ENCODE results near the gene SULT1E1. TPM values are rescaled to one million over a fixed set of nuclear protein-coding genes. Genes with fewer than 3 reads are reported as not detected.

The SULT1E1 gene, protein sequence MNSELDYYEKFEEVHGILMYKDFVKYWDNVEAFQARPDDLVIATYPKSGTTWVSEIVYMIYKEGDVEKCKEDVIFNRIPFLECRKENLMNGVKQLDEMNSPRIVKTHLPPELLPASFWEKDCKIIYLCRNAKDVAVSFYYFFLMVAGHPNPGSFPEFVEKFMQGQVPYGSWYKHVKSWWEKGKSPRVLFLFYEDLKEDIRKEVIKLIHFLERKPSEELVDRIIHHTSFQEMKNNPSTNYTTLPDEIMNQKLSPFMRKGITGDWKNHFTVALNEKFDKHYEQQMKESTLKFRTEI
- not detected for total RNA-seq

- DNase-seq, result no peak
- POLR2A ChIA-PET, result no interaction called here
- no peak within 1 kb of the TSS for H3K27ac Mint-ChIP-seq
- CTCF ChIA-PET, result no interaction called here
- H3K27me3 Mint-ChIP-seq, result peaks cover 3% of the 10 kb centered on the region
- H3K9me3 Mint-ChIP-seq, result no peaks in the 10 kb centered on the region
- H3K36me3 Mint-ChIP-seq (ENCODE audit: low read depth), result no peaks in the 10 kb centered on the region
- H3K4me3 Mint-ChIP-seq, result no peak within 1 kb of the TSS
- no peaks in the 10 kb centered on the region for H3K4me1 Mint-ChIP-seq
Measured at GRCh38 chr4:69860052-69860451, at the start of gene SULT1E1. SULT1E1 (minus strand) TSS chr4:69860145; CDS start chr4:69857644, 2,501 bp downstream.

DNA sequence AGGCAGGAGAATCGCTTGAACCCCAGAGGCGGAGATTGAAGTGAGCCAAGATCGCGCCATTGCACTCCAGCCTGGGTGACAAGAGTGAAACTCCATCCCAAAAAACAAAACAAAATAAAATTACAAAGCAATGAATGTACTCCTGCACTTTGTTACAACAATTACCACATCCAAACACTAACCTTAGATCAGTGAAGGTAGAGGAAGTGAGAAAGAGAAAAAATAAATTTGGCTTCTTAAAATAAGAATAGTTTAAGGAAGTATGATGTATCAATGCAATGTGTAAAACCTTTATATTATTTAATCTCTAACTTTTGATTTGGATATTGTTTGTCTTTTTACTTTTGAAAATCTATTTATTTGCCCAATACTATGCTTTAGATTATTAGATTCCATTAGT, 49.2 kb upstream of the SULT1E1 start:
- ChIA-PET CTCF (no interaction called here), POLR2A (no interaction called here)
- Mint-ChIP-seq H3K27me3 (peaks cover 2% of the 10 kb centered on the region), H3K27ac (no peak overlapping the region), H3K4me1 (no peaks in the 10 kb centered on the region), H3K9me3 (no peaks in the 10 kb centered on the region), H3K4me3 (no peak overlapping the region), H3K36me3 (ENCODE audit: low read depth) (no peaks in the 10 kb centered on the region)
- no peak for DNase-seq

GRCh38 chr4:69907151-69907550, 47.2 kb upstream of the SULT1E1 start:
- ChIA-PET POLR2A (no interaction called here), CTCF (no interaction called here)
- Mint-ChIP-seq H3K27ac (no peak overlapping the region), H3K36me3 (ENCODE audit: low read depth) (no peaks in the 10 kb centered on the region), H3K4me3 (no peak overlapping the region), H3K9me3 (no peaks in the 10 kb centered on the region), H3K27me3 (peaks cover 6% of the 10 kb centered on the region), H3K4me1 (no peaks in the 10 kb centered on the region)
- no peak for DNase-seq

DNA sequence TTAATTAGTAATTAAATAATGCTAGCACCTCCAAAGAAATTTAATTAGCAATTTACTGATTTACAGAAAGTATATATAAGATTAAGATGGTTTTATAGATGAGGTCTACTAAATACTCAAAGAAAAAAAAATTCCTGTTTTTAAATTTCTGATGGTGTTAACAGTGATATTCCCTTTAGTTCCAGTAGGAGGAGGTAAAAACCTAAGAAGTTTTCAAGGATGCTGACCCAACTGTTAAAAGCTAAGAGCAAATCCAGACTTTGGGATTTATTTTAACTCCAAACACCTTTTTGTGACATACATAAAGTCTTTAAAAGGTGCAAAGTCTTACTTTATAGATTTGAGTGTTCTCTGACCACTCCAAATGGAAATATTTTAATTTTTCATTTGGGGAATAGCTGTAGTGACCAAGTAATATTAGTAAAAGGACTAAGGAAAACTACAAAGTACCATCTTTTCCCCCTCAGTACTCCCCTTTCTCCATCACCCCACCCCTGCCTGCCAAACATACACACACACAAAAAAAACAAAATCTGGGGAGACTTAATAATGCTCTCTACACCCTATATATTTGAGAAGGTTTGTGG, 36.7 kb upstream of the SULT1E1 start:
- Mint-ChIP-seq H3K4me1 (no peaks in the 10 kb centered on the region), H3K27me3 (peaks cover 2% of the 10 kb centered on the region), H3K9me3 (no peaks in the 10 kb centered on the region), H3K27ac (no peak overlapping the region), H3K36me3 (ENCODE audit: low read depth) (no peaks in the 10 kb centered on the region), H3K4me3 (no peak overlapping the region)
- DNase-seq, result no peak
- ChIA-PET CTCF (no interaction called here), POLR2A (no interaction called here)

DNA sequence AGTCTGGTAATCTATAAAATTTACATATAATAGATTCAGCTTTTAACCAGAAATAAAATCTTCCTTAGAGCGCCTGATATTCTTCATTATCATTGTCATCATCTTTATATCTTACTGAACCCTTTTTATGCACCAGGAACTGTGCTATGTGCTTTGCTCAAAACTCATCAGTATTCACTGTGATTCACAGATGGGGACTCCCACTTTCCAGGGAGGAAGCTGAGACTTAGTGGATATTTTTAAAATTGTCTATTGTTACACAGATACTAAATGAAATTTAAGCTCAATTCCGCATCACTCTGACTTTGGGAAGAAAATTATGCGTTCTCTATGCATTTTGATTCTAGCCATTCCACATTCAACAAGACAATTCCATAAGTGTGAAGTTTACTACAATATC, 34.8 kb upstream of the SULT1E1 start:
- Mint-ChIP-seq H3K4me3 (no peak overlapping the region), H3K9me3 (no peaks in the 10 kb centered on the region), H3K36me3 (ENCODE audit: low read depth) (no peaks in the 10 kb centered on the region), H3K27me3 (no peaks in the 10 kb centered on the region), H3K4me1 (no peaks in the 10 kb centered on the region), H3K27ac (no peak overlapping the region)
- DNase-seq, result no peak
- ChIA-PET CTCF (no interaction called here), POLR2A (no interaction called here)

- Mint-ChIP-seq H3K4me3 (no peak overlapping the region), H3K27ac (no peak overlapping the region), H3K4me1 (no peaks in the 10 kb centered on the region), H3K27me3 (no peaks in the 10 kb centered on the region), H3K9me3 (no peaks in the 10 kb centered on the region), H3K36me3 (ENCODE audit: low read depth) (no peaks in the 10 kb centered on the region)
- POLR2A ChIA-PET, result no interaction called here
- no peak for DNase-seq
- CTCF ChIA-PET, result no interaction called here
Measured at GRCh38 chr4:69894186-69894585, 34.2 kb upstream of the SULT1E1 start.

DNA sequence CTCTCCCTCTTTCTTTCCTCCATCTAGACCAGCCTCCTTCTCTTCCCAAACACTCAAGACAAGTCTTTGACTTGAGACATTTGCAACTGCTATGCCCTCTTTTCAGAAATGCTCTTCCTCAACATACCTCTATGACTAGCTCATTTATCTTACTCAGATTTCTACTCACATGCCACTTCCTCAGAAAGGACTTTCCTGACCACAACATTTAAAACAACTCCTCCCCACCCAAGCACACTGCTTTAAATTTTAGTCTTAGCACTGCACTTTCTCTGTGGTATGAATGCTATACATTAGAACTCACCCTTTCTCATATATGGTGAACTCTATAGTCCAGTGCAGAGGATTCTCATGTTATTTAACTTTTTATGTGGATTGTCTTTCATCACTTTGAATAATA, 28.4 kb upstream of the SULT1E1 start:
- Mint-ChIP-seq H3K9me3 (no peaks in the 10 kb centered on the region), H3K27me3 (peaks cover 4% of the 10 kb centered on the region), H3K4me1 (peaks cover 3% of the 10 kb centered on the region), H3K36me3 (ENCODE audit: low read depth) (no peaks in the 10 kb centered on the region), H3K4me3 (no peak overlapping the region), H3K27ac (no peak overlapping the region)
- ChIA-PET CTCF (no interaction called here), POLR2A (no interaction called here)
- DNase-seq, result no peak

GRCh38 chr4:69882150-69882549, 22.2 kb upstream of the SULT1E1 start:
- POLR2A ChIA-PET, result no interaction called here
- H3K9me3 Mint-ChIP-seq, result no peaks in the 10 kb centered on the region

DNA sequence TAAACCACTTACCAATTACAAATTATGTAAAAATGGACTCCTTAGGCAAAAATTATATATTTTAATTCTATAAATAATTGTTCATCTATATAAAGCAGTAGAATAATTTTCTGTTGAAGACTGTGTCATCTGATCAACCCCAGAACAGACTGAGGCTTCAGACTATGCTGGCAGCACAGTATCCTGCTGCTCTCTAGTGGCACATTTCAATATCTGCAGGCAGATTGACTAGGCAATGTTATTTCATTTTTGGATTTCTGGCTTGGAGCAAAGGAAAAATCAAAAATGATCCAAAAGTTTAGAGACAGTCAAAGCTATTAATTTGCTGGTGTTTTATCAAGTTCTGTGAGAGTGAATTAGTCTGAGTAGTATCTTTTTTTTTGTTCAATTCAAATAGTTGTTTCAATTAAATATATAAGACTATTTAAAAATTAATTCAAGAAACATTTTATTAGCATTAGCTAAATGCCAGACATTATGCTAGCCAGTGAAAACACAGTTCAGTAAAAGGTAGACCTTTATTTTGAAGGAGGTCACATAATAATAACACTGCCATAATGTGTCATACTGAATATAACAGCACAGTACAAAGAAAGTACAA, 21.3 kb upstream of the SULT1E1 start:
- DNase-seq, result peak; percentile 33
- CTCF ChIA-PET, result interaction anchor here (0.6 kb wide), 1 partner anchor 1003 kb away, joined by 3 read pairs; no protein-coding TSS in a partner anchor
- Mint-ChIP-seq H3K27ac (no peak overlapping the region), H3K9me3 (no peaks in the 10 kb centered on the region), H3K4me3 (no peak overlapping the region), H3K27me3 (no peaks in the 10 kb centered on the region), H3K36me3 (ENCODE audit: low read depth) (no peaks in the 10 kb centered on the region), H3K4me1 (no peaks in the 10 kb centered on the region)
- POLR2A ChIA-PET, result no interaction called here

More at GRCh38 chr4:69882150-69882549, 22.2 kb upstream of the SULT1E1 start:
- Mint-ChIP-seq H3K27me3 (no peaks in the 10 kb centered on the region), H3K36me3 (ENCODE audit: low read depth) (no peaks in the 10 kb centered on the region), H3K4me1 (no peaks in the 10 kb centered on the region), H3K4me3 (no peak overlapping the region), H3K27ac (no peak overlapping the region)
- CTCF ChIA-PET, result no interaction called here
- DNase-seq, result no peak

DNA sequence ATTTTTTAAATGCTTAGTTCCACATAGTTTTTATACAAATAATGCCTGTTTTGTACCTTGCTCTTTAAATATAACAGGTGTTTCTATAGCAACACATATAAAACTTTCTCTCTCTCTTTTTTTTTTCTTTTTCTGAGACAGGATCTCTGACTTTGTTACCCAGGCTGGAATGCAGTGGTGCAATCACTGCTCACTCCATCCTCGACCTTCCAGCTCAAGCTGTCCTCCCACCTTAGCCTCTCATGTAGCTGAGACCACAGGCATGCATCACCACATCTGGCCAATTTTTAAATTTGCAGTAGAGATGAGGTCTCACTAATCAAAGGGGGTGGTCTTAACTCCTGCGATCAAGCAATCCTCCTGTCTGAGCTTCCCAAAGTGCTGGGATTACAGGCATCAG, 18.3 kb upstream of the SULT1E1 start:
- Mint-ChIP-seq H3K4me1 (no peaks in the 10 kb centered on the region), H3K4me3 (no peak overlapping the region), H3K36me3 (ENCODE audit: low read depth) (no peaks in the 10 kb centered on the region), H3K27ac (no peak overlapping the region), H3K27me3 (no peaks in the 10 kb centered on the region), H3K9me3 (no peaks in the 10 kb centered on the region)
- POLR2A ChIA-PET, result no interaction called here
- CTCF ChIA-PET, result no interaction called here
- no peak for DNase-seq

GRCh38 chr4:69877453-69877852, 17.5 kb upstream of the SULT1E1 start:
- ChIA-PET CTCF (interaction anchor here (0.6 kb wide), 1 partner anchor 9 kb away, joined by 3 read pairs; no protein-coding TSS in a partner anchor), POLR2A (no interaction called here)
- Mint-ChIP-seq H3K27me3 (no peaks in the 10 kb centered on the region), H3K27ac (no peak overlapping the region), H3K4me3 (no peak overlapping the region), H3K9me3 (no peaks in the 10 kb centered on the region), H3K36me3 (ENCODE audit: low read depth) (no peaks in the 10 kb centered on the region), H3K4me1 (no peaks in the 10 kb centered on the region)
- DNase-seq, result no peak

DNA sequence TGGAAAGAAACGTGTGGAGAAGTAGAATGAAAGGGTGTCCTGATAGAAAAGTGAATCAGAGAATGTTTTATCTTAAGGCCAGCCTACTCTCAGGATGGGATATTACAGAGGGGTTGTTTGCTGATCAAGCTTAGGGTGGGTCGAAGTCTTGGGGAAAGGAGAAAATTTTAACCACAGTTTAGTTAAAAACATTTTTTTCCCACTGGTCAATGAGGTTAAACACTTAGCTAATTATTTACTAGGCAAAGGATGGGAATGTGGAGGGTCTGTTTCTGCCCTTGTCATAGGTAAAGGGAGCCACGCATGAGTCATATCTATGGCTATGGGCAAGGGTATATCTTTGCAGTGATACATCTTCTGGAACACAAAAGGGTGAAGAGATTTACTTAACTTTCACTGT, 16.1 kb upstream of the SULT1E1 start:
- Mint-ChIP-seq H3K4me3 (no peak overlapping the region), H3K9me3 (no peaks in the 10 kb centered on the region), H3K27me3 (no peaks in the 10 kb centered on the region), H3K4me1 (no peaks in the 10 kb centered on the region), H3K27ac (no peak overlapping the region), H3K36me3 (ENCODE audit: low read depth) (no peaks in the 10 kb centered on the region)
- ChIA-PET CTCF (no interaction called here), POLR2A (no interaction called here)
- no peak for DNase-seq

DNA sequence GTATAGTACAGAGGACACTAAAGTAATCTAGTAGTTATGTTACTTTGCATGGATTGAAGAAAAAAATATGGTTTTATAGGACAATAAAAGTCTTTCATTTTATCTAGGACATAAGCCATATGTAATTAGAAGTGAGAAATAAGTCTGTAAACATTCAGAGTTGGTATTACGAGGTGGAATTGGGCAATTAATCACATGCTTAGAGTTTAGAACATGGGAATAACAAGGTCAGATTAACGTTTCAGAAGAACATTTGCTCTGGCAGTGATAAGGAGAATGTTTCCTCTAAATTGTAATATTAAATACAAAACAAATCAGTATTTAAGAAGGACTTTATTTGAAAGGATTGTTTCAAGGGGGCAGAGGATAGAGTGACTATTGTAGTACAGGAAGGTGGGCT, 15.6 kb upstream of the SULT1E1 start:
- no peak overlapping the region for H3K4me3 Mint-ChIP-seq
- ChIA-PET POLR2A (no interaction called here), CTCF (no interaction called here)
- no peak for DNase-seq
- no peaks in the 10 kb centered on the region for H3K27me3 Mint-ChIP-seq
- no peaks in the 10 kb centered on the region for H3K36me3 Mint-ChIP-seq (ENCODE audit: low read depth)
- H3K9me3 Mint-ChIP-seq, result no peaks in the 10 kb centered on the region
- H3K27ac Mint-ChIP-seq, result no peak overlapping the region
- no peaks in the 10 kb centered on the region for H3K4me1 Mint-ChIP-seq

GRCh38 chr4:69874507-69874906, 14.6 kb upstream of the SULT1E1 start:
- Mint-ChIP-seq H3K9me3 (no peaks in the 10 kb centered on the region), H3K4me1 (no peaks in the 10 kb centered on the region)
- POLR2A ChIA-PET, result no interaction called here

More at GRCh38 chr4:69874507-69874906, 14.6 kb upstream of the SULT1E1 start:
- Mint-ChIP-seq H3K36me3 (ENCODE audit: low read depth) (no peaks in the 10 kb centered on the region), H3K27ac (no peak overlapping the region), H3K27me3 (no peaks in the 10 kb centered on the region), H3K4me3 (no peak overlapping the region)
- CTCF ChIA-PET, result no interaction called here
- DNase-seq, result no peak

Data from activated CD4-positive, alpha-beta T cell treated with anti-CD3 and anti-CD28 coated beads, Interleukin-2, amount 10 ng/mL, durations not matched to agents 7 days and 5 days (primary cell).